Panc1 (cell line): ENCODE data around the gene PIGU.
A peak's percentile ranks its signal among the peaks of the same experiment; 100 is the strongest.

Source experiments
- POLR2AphosphoS5 ChIP-seq: IDR thresholded peaks from 2 replicates; pipeline ENCODE4 v1.6.1; 2012; ENCODE audit warnings: mild to moderate bottlenecking, low read depth, low read length, moderate library complexity
- SIN3A ChIP-seq: IDR thresholded peaks from 2 replicates; pipeline ENCODE4 v1.6.1; 2012; ENCODE audit warnings: low read depth, mild to moderate bottlenecking, low read length, moderate library complexity, borderline replicate concordance; ENCODE audit not compliant: insufficient read depth
- TCF7L2 ChIP-seq: IDR thresholded peaks from 2 replicates; pipeline ENCODE4 v1.6.1; 2011; ENCODE audit warnings: mild to moderate bottlenecking, low read depth, low read length, inconsistent platforms
- TF ChIP-seq, protein P1 (sequence below): fragments of 450-650 bp; IDR thresholded peaks from 2 replicates; pipeline ENCODE4 v1.5.1; 2017; ENCODE audit warnings: mild to moderate bottlenecking
- TF ChIP-seq, protein P2 (sequence below), 2 experiments: IDR thresholded peaks; 2 replicates each; pipeline ENCODE4 v1.6.1; 2011 to 2012; ENCODE audit warnings: low read depth in 2 of 2, control low read depth in 1 of 2, low read length in 1 of 2, mild to moderate bottlenecking in 1 of 2, moderate library complexity in 1 of 2; ENCODE audit not compliant: insufficient read depth in 1 of 2

DNA sequence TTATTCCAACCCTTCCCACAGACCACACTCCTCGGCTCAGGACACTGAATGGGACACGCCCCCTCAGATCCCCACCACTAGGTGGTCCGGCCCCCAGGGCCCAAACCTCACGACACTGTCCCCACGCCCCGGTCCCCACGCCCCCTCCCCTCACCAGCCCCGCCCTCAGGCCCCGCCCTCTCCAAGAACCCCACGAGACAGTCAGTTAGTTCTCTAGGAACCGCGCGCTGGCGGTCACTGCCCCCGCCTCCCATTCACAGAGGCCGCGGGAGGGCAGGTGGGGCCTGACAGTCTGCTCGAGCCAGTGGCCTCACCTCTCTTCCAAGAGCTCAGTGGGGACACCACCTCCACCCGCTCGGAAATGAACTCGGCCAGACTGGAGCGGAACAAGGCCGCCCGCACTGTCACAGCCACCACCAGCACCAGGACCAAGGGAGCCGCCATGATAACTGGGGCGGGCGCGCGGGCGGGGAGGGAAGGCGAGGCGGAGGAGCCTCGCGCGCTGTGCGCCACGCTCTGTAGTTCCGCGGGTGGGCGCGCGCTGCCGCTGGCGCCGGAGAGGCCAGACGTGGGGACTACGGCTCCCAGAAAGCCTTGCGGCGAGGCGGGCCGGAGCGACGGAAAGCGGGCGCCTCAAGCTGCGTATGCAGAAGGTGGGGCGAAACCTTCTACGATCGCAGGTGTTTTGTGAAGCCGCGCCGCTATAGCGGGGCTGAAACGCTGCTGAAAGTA is at the start of gene PIGU:
- TF ChIP-seq, protein P1, sequence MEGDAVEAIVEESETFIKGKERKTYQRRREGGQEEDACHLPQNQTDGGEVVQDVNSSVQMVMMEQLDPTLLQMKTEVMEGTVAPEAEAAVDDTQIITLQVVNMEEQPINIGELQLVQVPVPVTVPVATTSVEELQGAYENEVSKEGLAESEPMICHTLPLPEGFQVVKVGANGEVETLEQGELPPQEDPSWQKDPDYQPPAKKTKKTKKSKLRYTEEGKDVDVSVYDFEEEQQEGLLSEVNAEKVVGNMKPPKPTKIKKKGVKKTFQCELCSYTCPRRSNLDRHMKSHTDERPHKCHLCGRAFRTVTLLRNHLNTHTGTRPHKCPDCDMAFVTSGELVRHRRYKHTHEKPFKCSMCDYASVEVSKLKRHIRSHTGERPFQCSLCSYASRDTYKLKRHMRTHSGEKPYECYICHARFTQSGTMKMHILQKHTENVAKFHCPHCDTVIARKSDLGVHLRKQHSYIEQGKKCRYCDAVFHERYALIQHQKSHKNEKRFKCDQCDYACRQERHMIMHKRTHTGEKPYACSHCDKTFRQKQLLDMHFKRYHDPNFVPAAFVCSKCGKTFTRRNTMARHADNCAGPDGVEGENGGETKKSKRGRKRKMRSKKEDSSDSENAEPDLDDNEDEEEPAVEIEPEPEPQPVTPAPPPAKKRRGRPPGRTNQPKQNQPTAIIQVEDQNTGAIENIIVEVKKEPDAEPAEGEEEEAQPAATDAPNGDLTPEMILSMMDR = no peak
- TF ChIP-seq POLR2AphosphoS5 (peak; percentile 72), TCF7L2 (peak; percentile 39; the same call in 1 of the 2 replicates), SIN3A (peak; percentile 77)
- TF ChIP-seq, protein P2, sequence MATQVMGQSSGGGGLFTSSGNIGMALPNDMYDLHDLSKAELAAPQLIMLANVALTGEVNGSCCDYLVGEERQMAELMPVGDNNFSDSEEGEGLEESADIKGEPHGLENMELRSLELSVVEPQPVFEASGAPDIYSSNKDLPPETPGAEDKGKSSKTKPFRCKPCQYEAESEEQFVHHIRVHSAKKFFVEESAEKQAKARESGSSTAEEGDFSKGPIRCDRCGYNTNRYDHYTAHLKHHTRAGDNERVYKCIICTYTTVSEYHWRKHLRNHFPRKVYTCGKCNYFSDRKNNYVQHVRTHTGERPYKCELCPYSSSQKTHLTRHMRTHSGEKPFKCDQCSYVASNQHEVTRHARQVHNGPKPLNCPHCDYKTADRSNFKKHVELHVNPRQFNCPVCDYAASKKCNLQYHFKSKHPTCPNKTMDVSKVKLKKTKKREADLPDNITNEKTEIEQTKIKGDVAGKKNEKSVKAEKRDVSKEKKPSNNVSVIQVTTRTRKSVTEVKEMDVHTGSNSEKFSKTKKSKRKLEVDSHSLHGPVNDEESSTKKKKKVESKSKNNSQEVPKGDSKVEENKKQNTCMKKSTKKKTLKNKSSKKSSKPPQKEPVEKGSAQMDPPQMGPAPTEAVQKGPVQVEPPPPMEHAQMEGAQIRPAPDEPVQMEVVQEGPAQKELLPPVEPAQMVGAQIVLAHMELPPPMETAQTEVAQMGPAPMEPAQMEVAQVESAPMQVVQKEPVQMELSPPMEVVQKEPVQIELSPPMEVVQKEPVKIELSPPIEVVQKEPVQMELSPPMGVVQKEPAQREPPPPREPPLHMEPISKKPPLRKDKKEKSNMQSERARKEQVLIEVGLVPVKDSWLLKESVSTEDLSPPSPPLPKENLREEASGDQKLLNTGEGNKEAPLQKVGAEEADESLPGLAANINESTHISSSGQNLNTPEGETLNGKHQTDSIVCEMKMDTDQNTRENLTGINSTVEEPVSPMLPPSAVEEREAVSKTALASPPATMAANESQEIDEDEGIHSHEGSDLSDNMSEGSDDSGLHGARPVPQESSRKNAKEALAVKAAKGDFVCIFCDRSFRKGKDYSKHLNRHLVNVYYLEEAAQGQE (IDR thresholded peaks at IDR 0.05; ENCODE audit: insufficient read depth in 1 of 2, low read depth in 2 of 2, low read length in 1 of 2) = no peak
